Rectal smooth muscle tissue (tissue), 1 donor: ENCODE results near the gene PDZRN4.
"Not testable (repeated sequence)": the region's sequence is repeated elsewhere in the genome, so short reads cannot be mapped to it uniquely, and the experiment has no call there.

ENCODE experiments used
- H3K27ac ChIP-seq: one replicate; pipeline ENCODE4 v1.7.0; 2013; ENCODE audit warnings: low read depth, low read length, inconsistent platforms
- H3K27me3 ChIP-seq: one replicate; pipeline ENCODE4 v1.7.0; 2013; ENCODE audit warnings: low read length; ENCODE audit not compliant: control insufficient read depth, insufficient read depth
- H3K36me3 ChIP-seq: one replicate; pipeline ENCODE4 v1.7.0; 2013; ENCODE audit warnings: low read length; ENCODE audit not compliant: control insufficient read depth, insufficient read depth
- H3K4me1 ChIP-seq: one replicate; pipeline ENCODE4 v1.7.0; 2013; ENCODE audit warnings: low read length; ENCODE audit not compliant: control insufficient read depth, insufficient read depth
- H3K4me3 ChIP-seq: one replicate; pipeline ENCODE4 v1.7.0; 2013; ENCODE audit warnings: low read length
- H3K9ac ChIP-seq: one replicate; pipeline ENCODE4 v1.7.0; 2013; ENCODE audit warnings: low read length

The PDZRN4 gene

DNA sequence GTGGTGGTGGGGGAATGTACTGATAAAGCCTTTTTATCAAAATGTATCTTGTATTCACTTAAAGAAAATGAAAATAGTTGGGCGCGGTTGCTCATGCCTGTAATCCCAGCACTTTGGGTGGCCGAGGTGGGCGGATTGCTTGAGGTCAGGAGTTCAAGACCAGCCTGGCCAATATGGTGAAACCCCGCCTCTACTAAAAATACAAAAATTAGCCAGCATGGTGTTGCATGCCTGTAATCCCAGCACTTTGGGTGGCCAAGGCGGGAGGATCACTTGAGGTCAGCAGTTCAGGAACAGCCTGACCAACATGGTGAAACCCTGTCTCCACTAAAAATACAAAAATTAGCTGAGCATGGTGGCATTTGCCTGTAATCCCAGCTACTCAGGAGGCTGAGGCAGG is 75.1 kb downstream of the PDZRN4 start:
- H3K4me3 ChIP-seq = not testable (repeated sequence)

GRCh38 chr12:41264281-41264680 is 76.2 kb downstream of the PDZRN4 start:
- no peak overlapping the region for H3K9ac ChIP-seq
- no peak overlapping the region for H3K27ac ChIP-seq
- no peaks in the 10 kb centered on the region for H3K27me3 ChIP-seq
- no peak overlapping the region for H3K4me3 ChIP-seq
- no peaks in the 10 kb centered on the region for H3K36me3 ChIP-seq
- H3K4me1 ChIP-seq = peaks cover 2% of the 10 kb centered on the region

More for the DNA sequence above, 75.1 kb downstream of the PDZRN4 start:
- not testable (repeated sequence) for H3K27ac ChIP-seq, H3K4me1 ChIP-seq, H3K36me3 ChIP-seq, H3K27me3 ChIP-seq, H3K9ac ChIP-seq

DNA sequence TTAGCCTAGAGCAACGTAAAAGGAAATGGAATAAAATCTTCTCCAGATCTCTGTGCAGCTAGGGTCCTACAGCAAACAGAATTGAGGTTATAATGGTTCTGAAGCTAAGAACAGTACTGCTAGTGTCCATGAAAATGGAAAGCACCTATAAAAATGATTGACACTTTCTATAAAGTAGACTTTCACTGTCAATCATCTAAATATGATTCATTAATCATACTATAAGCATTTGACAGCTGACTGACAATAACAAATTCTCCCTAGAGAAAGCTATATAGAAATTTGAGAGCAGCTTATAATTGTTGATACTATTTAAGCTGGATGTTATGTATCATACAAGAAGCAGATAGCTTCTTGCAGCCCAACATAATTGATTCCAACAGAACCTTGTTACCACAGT is 80.9 kb downstream of the PDZRN4 start:
- Histone ChIP-seq H3K36me3 (no peaks in the 10 kb centered on the region), H3K27me3 (no peaks in the 10 kb centered on the region), H3K27ac (no peak overlapping the region), H3K4me1 (peaks cover 2% of the 10 kb centered on the region), H3K9ac (no peak overlapping the region), H3K4me3 (no peak overlapping the region)

- Histone ChIP-seq H3K4me3 (no peak overlapping the region), H3K36me3 (no peaks in the 10 kb centered on the region), H3K27me3 (no peaks in the 10 kb centered on the region), H3K4me1 (peaks cover 2% of the 10 kb centered on the region), H3K27ac (no peak overlapping the region), H3K9ac (no peak overlapping the region)
Measured at GRCh38 chr12:41271489-41271888, 83.4 kb downstream of the PDZRN4 start.

- no peak overlapping the region for H3K9ac ChIP-seq
- no peaks in the 10 kb centered on the region for H3K36me3 ChIP-seq
- no peaks in the 10 kb centered on the region for H3K4me1 ChIP-seq
- H3K27me3 ChIP-seq = no peaks in the 10 kb centered on the region
- H3K27ac ChIP-seq = no peak overlapping the region
- H3K4me3 ChIP-seq = no peak overlapping the region
Measured at GRCh38 chr12:41274643-41275042, 86.5 kb downstream of the PDZRN4 start.

- H3K4me1 ChIP-seq = no peaks in the 10 kb centered on the region
- no peak overlapping the region for H3K9ac ChIP-seq
- no peak overlapping the region for H3K4me3 ChIP-seq
- H3K36me3 ChIP-seq = no peaks in the 10 kb centered on the region
- H3K27ac ChIP-seq = no peak overlapping the region
- H3K27me3 ChIP-seq = no peaks in the 10 kb centered on the region
Measured at GRCh38 chr12:41277100-41277945, 89.2 kb downstream of the PDZRN4 start.

- no peak overlapping the region for H3K9ac ChIP-seq
- no peaks in the 10 kb centered on the region for H3K36me3 ChIP-seq
- H3K4me1 ChIP-seq = no peaks in the 10 kb centered on the region
- no peak overlapping the region for H3K4me3 ChIP-seq
- H3K27me3 ChIP-seq = no peaks in the 10 kb centered on the region
- H3K27ac ChIP-seq = no peak overlapping the region
Measured at GRCh38 chr12:41277946-41278267, 89.8 kb downstream of the PDZRN4 start.

DNA sequence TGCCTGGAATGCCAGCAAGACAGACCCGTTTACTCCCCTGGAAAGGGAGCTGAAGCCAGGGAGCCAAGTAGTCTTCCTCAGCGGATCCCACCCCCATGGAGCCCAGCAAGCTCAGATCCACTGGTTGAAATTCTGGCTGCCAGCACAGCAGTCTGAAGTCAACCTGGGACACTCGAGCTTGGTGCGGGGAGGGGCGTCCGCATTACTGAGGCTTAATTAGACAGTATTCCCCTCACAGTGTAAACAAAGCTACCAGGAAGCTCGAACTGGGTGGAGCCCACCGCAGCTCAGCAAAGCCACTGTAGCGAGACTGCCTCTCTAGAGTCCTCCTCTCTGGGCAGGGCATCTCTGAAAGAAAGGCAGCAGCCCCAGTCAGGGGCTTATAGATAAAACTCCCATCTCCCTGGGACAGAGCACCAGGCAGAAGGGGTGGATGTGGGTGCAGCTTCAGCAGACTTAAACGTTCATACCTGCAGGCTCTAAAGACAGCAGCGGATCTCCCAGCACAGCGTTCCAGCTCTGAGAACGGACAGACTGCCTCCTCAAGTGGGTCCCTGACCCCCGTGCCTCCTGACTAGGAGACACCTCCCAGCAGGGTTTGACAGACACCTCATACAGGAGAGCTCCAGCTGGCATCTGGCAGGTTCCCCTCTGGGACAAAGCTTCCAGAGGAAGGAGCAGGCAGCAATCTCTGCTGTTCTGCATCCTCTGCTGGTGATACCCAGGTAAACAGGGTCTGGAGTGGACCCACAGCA is 92.4 kb downstream of the PDZRN4 start:
- H3K36me3 ChIP-seq, H3K4me1 ChIP-seq, H3K27ac ChIP-seq, H3K4me3 ChIP-seq, H3K27me3 ChIP-seq, H3K9ac ChIP-seq: not testable (repeated sequence)

DNA sequence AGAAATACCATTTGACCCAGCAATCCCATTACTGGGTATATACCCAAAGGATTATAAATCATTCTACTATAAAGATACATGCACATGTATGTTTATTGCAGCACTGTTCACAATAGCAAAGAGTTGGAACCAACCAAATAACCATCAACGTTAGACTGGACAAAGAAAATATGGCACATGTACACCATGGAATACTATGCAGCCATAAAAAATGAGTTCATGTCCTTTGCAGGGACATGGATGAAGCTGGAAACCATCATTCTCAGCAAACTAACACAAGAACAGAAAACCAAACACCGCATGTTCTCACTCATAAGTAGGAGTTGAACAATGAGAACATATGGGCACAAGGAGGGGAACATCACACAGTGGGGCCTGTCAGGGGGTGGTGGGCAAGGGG is 97.3 kb downstream of the PDZRN4 start:
- not testable (repeated sequence) for H3K27me3 ChIP-seq, H3K4me3 ChIP-seq, H3K27ac ChIP-seq, H3K36me3 ChIP-seq, H3K4me1 ChIP-seq, H3K9ac ChIP-seq

DNA sequence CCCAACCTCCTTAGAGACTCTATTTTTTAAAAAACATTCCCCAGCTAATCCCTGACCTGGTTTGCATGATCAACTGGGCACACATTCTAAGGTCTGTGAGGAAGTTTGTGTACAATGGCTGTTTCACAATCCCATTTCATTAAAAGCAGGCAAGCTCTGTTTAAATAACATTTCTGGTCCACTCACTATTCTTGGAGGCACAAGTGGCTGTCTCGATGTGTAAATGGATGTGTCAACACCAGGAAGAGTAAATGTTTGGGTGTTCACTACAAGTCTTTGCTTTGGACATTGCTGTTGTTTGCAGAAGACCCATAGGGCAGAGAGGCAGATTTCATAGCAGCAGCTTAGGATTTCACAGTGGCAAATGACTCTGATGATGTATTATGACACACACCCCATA is 98.3 kb downstream of the PDZRN4 start:
- H3K9ac ChIP-seq = no peak overlapping the region
- no peak overlapping the region for H3K27ac ChIP-seq
- no peak overlapping the region for H3K4me3 ChIP-seq
- H3K4me1 ChIP-seq = no peaks in the 10 kb centered on the region
- H3K27me3 ChIP-seq = no peaks in the 10 kb centered on the region
- H3K36me3 ChIP-seq = no peaks in the 10 kb centered on the region

- no peak overlapping the region for H3K27ac ChIP-seq
- no peaks in the 10 kb centered on the region for H3K27me3 ChIP-seq
- H3K4me3 ChIP-seq = no peak overlapping the region
- no peak overlapping the region for H3K9ac ChIP-seq
- no peaks in the 10 kb centered on the region for H3K36me3 ChIP-seq
- no peaks in the 10 kb centered on the region for H3K4me1 ChIP-seq
Measured at GRCh38 chr12:41287500-41288141, 99.5 kb downstream of the PDZRN4 start.

- no peaks in the 10 kb centered on the region for H3K36me3 ChIP-seq
- H3K4me1 ChIP-seq = no peaks in the 10 kb centered on the region
- H3K4me3 ChIP-seq = no peak overlapping the region
- H3K27ac ChIP-seq = no peak overlapping the region
- H3K9ac ChIP-seq = no peak overlapping the region
- no peaks in the 10 kb centered on the region for H3K27me3 ChIP-seq
Measured at GRCh38 chr12:41288142-41288811, 100.2 kb downstream of the PDZRN4 start.
